NK-92 treated with Interleukin-12 subunit alpha and Interleukin-12 subunit beta, amount 100 ng/mL, for 24 hours (cell line): ENCODE measurements around the gene ACBD6.
"Not testable (repeated sequence)": the region's sequence is repeated elsewhere in the genome, so short reads cannot be mapped to it uniquely, and the experiment has no call there.

Experiments
- DNase-seq: peaks from one replicate; lab custom pipeline; 2025; lab: John Stamatoyannopoulos, UW

The ACBD6 gene

GRCh38 chr1:180415985-180416633 is 86.3 kb downstream of the ACBD6 start:
- no peak for DNase-seq

- DNase-seq = no peak
Observed at GRCh38 chr1:180415236-180415848, 87.0 kb downstream of the ACBD6 start.

- no peak for DNase-seq
Observed at GRCh38 chr1:180412583-180412982, 89.8 kb downstream of the ACBD6 start.

GRCh38 chr1:180408128-180408527 is 94.2 kb downstream of the ACBD6 start:
- not testable (repeated sequence) for DNase-seq

GRCh38 chr1:180407051-180407450 is 95.3 kb downstream of the ACBD6 start:
- no peak for DNase-seq

- no peak for DNase-seq
Observed at GRCh38 chr1:180402551-180402950, 99.8 kb downstream of the ACBD6 start.

- no peak for DNase-seq
Observed at GRCh38 chr1:180402001-180402400, 100.4 kb downstream of the ACBD6 start.

GRCh38 chr1:180397175-180397574 is 105.2 kb downstream of the ACBD6 start:
- DNase-seq = no peak

GRCh38 chr1:180392427-180393145 is 109.8 kb downstream of the ACBD6 start:
- no peak for DNase-seq

- DNase-seq = no peak
Observed at GRCh38 chr1:180392020-180392419, 110.4 kb downstream of the ACBD6 start.

GRCh38 chr1:180387413-180387812 is 115.0 kb downstream of the ACBD6 start:
- no peak for DNase-seq

GRCh38 chr1:180386745-180387367 is 115.5 kb downstream of the ACBD6 start:
- no peak for DNase-seq

GRCh38 chr1:180385144-180385543 is 117.2 kb downstream of the ACBD6 start:
- no peak for DNase-seq

- DNase-seq = no peak
Observed at GRCh38 chr1:180384286-180385005, 117.9 kb downstream of the ACBD6 start.

GRCh38 chr1:180382326-180383115 is 119.9 kb downstream of the ACBD6 start:
- no peak for DNase-seq

GRCh38 chr1:180381184-180381580 is 121.2 kb downstream of the ACBD6 start:
- DNase-seq = no peak

GRCh38 chr1:180380259-180381183 is 121.9 kb downstream of the ACBD6 start:
- DNase-seq = no peak

GRCh38 chr1:180376800-180377199 is 125.6 kb downstream of the ACBD6 start:
- no peak for DNase-seq

GRCh38 chr1:180376253-180376652 is 126.1 kb downstream of the ACBD6 start:
- no peak for DNase-seq

- DNase-seq = no peak
Observed at GRCh38 chr1:180372728-180373127, 129.6 kb downstream of the ACBD6 start.
